Muscle of arm (tissue), 12 donors: ENCODE results near the gene TFPI2. TPM values are rescaled to one million over a fixed set of nuclear protein-coding genes. Genes with fewer than 3 reads are reported as not detected.

Experiments used
- DNase-seq: peaks from one replicate; pipeline ENCODE4 v3.0.0-alpha.2; 2013
- polyA plus RNA-seq, 12 donors: library from polyadenylated mRNA; unstranded; fragments of 120-200 nt; gene quantifications; one replicate each; pipeline ENCODE4 v1.2.1, GENCODE V29; 2013; ENCODE audit not compliant: insufficient read length in 12 of 12

Gene TFPI2
- polyA plus RNA-seq, 12 donors = 2.0 to 16.4 (median 2.8) TPM; not detected in 1

DNA sequence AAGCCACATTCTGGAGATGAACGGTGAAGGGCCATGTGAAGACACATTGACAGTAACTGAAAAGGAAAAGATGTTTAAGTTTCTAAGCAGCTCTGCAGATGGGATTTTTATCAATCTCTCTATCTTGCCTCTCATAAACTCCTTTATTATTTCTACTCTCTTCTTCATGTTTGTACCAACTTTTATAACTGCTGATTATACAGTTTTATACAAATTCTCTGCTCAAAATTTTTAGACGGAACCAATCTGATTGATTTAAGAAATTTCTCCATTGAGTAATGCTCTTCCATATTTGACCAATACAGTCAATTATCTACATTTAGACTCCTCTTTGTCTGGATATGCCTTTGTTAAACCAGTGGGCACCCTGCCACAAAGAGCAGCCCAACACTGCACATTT, 31.7 kb downstream of the TFPI2 start:
- no peak for DNase-seq

DNA sequence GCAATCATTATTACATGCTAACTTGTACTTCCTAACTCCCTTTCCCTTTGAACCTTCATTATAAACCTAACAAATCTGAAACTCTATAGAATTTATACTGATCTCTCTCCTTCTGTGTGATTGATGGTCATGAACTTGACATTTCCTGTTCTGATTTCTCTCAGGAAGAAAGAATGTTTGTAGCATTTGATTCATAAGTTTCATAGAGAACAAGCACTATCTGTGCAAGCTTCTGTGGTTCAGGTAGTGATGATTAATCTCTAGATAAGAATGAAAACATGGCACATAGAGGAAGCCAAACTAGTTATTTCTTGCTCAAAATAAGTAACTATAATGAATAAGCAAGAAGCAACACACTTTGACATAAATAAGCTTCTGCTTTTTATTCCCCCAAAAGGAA, 34.2 kb downstream of the TFPI2 start:
- DNase-seq = no peak

DNA sequence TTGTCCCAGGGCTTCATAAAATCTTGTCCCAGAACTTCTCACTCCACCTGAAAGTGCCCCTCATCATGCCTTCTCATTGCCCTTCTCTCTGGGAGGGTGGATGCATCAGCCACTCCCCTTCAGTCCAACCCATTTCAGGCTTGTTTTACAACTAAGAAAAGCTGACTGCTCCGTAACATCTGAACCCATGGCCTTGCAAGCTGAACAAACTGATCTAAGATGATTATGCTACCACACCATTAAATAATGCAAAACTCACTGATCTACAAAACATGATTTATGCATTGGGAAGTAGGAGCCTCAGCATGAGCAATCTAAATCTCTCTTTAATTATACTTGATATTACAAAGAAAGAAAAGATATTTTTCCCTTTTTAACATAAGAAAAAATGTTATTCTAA, 34.8 kb downstream of the TFPI2 start:
- DNase-seq = no peak

DNA sequence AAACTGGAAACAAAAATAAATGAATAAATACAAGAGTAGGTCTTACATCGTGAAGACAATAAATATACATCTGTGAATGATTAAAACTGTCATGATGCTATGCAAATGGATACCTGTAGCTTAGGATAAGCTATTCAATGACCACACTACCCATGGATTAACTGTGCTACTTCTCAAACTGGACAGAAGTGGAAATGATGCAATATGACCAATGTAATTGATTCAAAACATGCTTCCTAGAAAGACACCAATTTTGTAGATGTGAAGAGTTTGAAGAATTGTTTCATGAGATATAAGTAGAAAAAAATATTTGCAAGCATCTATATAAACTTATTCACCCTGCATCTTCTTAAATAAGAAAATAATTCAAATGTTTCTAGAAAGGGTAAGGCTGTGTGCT, 36.1 kb downstream of the TFPI2 start:
- DNase-seq = no peak

DNA sequence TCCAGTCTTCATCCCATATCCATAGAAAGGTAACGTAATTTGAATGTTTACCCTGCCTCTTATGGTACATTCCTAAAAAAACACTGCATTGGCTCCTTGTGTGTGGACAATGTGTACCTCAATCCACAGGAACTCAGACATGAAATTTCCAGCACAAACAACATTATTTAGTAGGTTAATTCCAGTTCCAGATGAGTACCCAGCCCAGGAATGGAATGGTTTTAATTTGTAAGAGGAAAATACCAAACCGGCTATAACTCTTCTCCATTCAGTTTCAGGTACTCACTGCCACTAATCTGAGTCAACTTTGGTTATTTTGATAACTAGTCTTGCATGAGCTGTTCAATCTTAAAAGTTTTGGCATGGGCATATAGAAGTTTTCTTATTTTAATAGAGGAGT, 39.0 kb downstream of the TFPI2 start:
- no peak for DNase-seq

DNA sequence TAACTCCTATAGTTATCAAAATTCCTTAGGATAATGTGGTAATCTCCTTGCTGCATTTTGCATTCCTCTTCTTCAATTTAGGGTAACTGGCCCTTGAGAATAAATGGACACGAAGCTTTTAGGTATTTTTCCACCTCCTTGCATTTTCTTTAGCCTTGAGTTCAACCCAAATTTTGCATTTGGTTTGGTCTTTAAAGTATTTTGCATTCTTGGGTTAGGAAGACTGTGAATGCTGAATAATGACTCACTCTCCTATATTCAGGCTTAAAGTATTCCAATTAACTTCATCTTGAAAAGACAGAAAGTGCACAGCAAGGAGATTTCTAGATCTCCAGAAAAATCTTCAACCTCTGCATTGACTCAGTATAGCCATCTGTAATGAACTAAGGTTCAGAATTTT, 47.3 kb downstream of the TFPI2 start:
- no peak for DNase-seq

DNA sequence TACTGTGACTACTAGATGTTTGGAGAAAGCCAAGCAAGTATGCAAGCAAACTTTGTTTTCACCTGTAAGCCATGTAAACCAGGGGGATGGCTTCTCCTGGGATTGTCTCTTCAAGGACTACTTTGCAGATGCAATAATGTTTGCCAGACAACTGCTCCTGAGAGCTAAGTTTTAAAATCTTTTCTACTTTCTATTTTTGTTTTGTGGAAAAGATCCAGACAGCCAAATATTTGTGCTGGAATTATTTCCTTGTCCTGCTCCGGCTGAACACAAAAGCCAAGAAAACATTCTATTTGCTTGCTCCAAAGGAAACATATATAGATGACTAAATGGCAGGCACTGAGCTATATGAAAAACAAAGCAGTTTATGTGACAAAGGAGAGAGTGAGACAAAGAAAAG, 51.6 kb downstream of the TFPI2 start:
- DNase-seq = peak; percentile 25

DNA sequence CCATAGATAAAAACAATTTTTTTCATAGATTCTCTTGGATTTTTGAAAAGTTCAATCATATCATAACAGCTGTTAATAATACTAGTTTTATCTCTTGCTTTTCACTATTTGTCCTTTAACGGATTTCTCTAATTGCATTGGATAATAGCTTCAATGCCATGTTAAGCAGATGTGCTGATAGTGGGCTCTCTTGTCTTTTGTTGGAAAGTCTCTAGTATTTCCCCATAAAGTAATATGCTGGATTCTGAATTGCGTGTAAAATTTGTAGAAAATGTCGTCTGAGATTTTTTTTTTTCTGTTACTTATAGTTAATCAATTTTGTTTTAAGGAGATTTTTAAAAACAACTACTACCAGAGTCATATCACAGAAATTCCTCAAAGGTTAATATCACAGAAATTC, 53.3 kb downstream of the TFPI2 start:
- no peak for DNase-seq

DNA sequence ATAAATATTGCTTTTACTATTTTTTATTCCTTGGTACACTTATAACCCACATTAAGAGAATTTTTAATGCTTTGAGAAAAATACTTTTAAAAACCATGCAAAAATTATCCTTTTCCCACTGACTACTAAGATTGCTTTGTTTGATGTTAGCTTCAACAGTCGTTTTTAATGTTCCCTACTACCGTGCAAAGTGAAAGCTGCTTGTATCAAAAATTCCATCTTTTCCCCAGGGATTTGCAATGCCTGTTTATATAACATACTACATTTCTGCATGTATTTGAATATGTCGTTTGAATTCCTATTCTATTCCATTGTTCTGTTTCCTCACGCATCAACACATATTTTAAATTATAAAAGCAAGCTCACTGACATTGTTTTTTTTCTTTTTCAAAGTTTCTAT, 54.4 kb downstream of the TFPI2 start:
- DNase-seq = peak; percentile 4

DNA sequence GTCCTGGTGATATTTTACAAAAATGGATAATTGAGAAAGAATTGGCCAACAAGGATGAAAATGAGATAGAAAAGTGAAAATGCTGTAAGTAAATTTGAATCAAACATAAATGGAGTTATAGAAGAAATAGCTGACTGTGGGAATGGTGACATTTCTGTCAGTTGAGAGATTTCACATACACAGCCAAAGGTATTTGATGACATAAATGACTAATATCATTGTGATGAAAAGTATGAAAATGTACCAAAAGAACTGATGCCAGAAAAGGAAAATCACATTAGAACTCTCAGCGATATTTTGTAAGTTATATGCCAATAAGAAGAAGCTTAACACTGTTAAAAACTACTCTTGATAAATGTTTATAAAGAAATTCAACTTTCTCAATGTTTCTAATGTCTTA, 54.9 kb downstream of the TFPI2 start:
- no peak for DNase-seq

Other genes with a start within 250 kb of the TFPI2 start
- not detected for gene GNGT1, start 15.8 kb upstream of the TFPI2 start, polyA plus RNA-seq
- gene GNG11, start 31.0 kb upstream of the TFPI2 start, polyA plus RNA-seq = 10 to 100 TPM in 11 of 12 donors, not detected in 1; 27.1 to 40.9 (median 30.9) TPM
- gene BET1, start 113.6 kb upstream of the TFPI2 start, polyA plus RNA-seq = 10 to 100 TPM in 11 of 12 donors, not detected in 1; 21.9 to 44.3 (median 31.1) TPM